Endothelial cell of umbilical vein (primary cell): ENCODE results near the gene MINDY2. TPM values are rescaled to one million over a fixed set of nuclear protein-coding genes. Genes with fewer than 3 reads are reported as not detected.

Experiments
- Bru-seq: library from RNA; stranded (reverse); fragments of 400-500 nt; gene quantifications from one replicate; lab custom pipeline; 2021; lab: Mats Ljungman, UMichigan
- BruChase-seq, 2 experiments: library from RNA; stranded (reverse); fragments of 400-500 nt; gene quantifications; one replicate each; lab custom pipeline; 2021; lab: Mats Ljungman, UMichigan
- BruUV-seq: library from RNA; stranded (reverse); fragments of 400-500 nt; replicated peaks from 2 replicates; lab custom pipeline; 2021; lab: Mats Ljungman, UMichigan
- CTCF ChIA-PET: fragments of 300-600, 350-600 bp; sonication (Branson Sonifier 250); formaldehyde crosslinking; loops from one replicate; lab custom pipeline; 2021; ENCODE audit warnings: antibody characterized with exemption, inconsistent platforms; lab: Charles Lee
- POLR2A ChIA-PET: fragments of 300-600, 350-600 bp; sonication (Branson Sonifier 250); formaldehyde crosslinking; loops from one replicate; lab custom pipeline; 2021; ENCODE audit warnings: antibody characterized with exemption, inconsistent platforms; lab: Charles Lee
- DNase-seq: peaks from one replicate; pipeline ENCODE4 v3.0.0-alpha.2; 2011; ENCODE audit warnings: low read depth, low spot score
- FAIRE-seq: peaks from 2 replicates; lab custom pipeline; 2011; peaks lifted over from hg19 to GRCh38; lab: Jason Lieb, UNC
- H2AFZ ChIP-seq: 2 replicates; pipeline ENCODE4 v1.6.0; 2012; ENCODE audit warnings: low read depth, low read length, control low read depth, inconsistent platforms
- H3K27ac ChIP-seq: 2 replicates; pipeline ENCODE4 v1.5.1; 2011; ENCODE audit warnings: low read depth, mild to moderate bottlenecking, control low read depth, low read length, moderate library complexity; ENCODE audit not compliant: insufficient read depth
- H3K27me3 ChIP-seq, 2 experiments: 2 replicates each; pipeline versions ENCODE4 v1.6.0 to v1.6.1; 2011; ENCODE audit warnings: low read length in 2 of 2, mixed read lengths in 1 of 2; ENCODE audit not compliant: control insufficient read depth in 2 of 2, insufficient read depth in 2 of 2
- H3K36me3 ChIP-seq, 2 experiments: 2 replicates in 1 of 2; 3 replicates in 1 of 2; pipeline ENCODE4 v1.5.1; 2011; ENCODE audit warnings: low read length in 2 of 2, mild to moderate bottlenecking in 1 of 2, moderate library complexity in 1 of 2; ENCODE audit not compliant: control insufficient read depth in 2 of 2, insufficient read depth in 2 of 2; ENCODE audit errors: extremely low read depth in 1 of 2
- H3K4me1 ChIP-seq: 3 replicates; pipeline ENCODE4 v1.5.1; 2011; ENCODE audit warnings: mild to moderate bottlenecking, low read length; ENCODE audit not compliant: control insufficient read depth, insufficient read depth; ENCODE audit errors: extremely low read depth
- H3K4me2 ChIP-seq: 2 replicates; pipeline ENCODE4 v1.6.1; 2011; ENCODE audit warnings: low read length, control low read depth, mixed read lengths; ENCODE audit not compliant: insufficient read depth
- H3K4me3 ChIP-seq, 3 experiments: fragments of 200-600 bp in 1 of 3; sonication (generic), shearing (Covaris generic) in 1 of 3; replicated peaks in 1 of 3; 2 replicates each; pipeline ENCODE4 v1.5.1; 2011 to 2016; ENCODE audit warnings: control low read depth in 3 of 3, low read length in 3 of 3, mild to moderate bottlenecking in 2 of 3, inconsistent platforms in 1 of 3, low read depth in 1 of 3, moderate library complexity in 1 of 3; ENCODE audit not compliant: insufficient read depth in 1 of 3
- H3K79me2 ChIP-seq: 2 replicates; pipeline ENCODE4 v1.6.0; 2012; ENCODE audit warnings: low read length, inconsistent platforms; ENCODE audit not compliant: control insufficient read depth, insufficient read depth
- H3K9ac ChIP-seq: replicated peaks from 2 replicates; pipeline ENCODE3; 2011; ENCODE audit warnings: low read length, control low read depth; ENCODE audit not compliant: insufficient read depth; ENCODE audit errors: extremely low read depth
- H3K9me1 ChIP-seq: replicated peaks from 3 replicates; pipeline ENCODE4 v1.6.0; 2011; ENCODE audit warnings: mild to moderate bottlenecking, low read length; ENCODE audit not compliant: control insufficient read depth, insufficient read depth; ENCODE audit errors: extremely low read depth
- H3K9me3 ChIP-seq: replicated peaks from 2 replicates; pipeline ENCODE4 v1.5.1; 2012; ENCODE audit warnings: low read length, inconsistent platforms; ENCODE audit not compliant: control insufficient read depth, insufficient read depth
- H4K20me1 ChIP-seq: replicated peaks from 2 replicates; pipeline ENCODE3; 2011; ENCODE audit warnings: mild to moderate bottlenecking, low read length; ENCODE audit not compliant: control insufficient read depth, insufficient read depth; ENCODE audit errors: extremely low read depth
- MAX ChIP-seq: IDR thresholded peaks from 2 replicates; pipeline ENCODE4 v1.6.1; 2011; ENCODE audit not compliant: insufficient read depth, insufficient read length
- MYC ChIP-seq: IDR thresholded peaks from one replicate; pipeline ENCODE4 v1.6.1; 2011; ENCODE audit warnings: mild to moderate bottlenecking, low read depth, low read length
- POLR2A ChIP-seq: IDR thresholded peaks from 2 replicates; pipeline ENCODE4 v1.6.1; 2012; ENCODE audit warnings: low read depth, mild to moderate bottlenecking, control low read depth, low read length
- POLR2AphosphoS5 ChIP-seq: IDR thresholded peaks from 2 replicates; pipeline ENCODE4 v1.6.1; 2012; ENCODE audit warnings: low read depth, mild to moderate bottlenecking, control low read depth, low read length, moderate library complexity; ENCODE audit not compliant: insufficient read depth
- dilution Hi-C: fragments of 300-500 bp; cut with MboI; formaldehyde crosslinking; loops from one replicate; pipeline ENCODE4 v1.15.0; 2019; ENCODE audit warnings: low sequenced_read_pairs; ENCODE audit not compliant: extremely low pct_ligation_motif_present
- intact Hi-C: fragments of 100-400 bp; cut with micrococcal nuclease; formaldehyde crosslinking; loops from one replicate; pipeline ENCODE4 v1.10.0; 2022
- long read RNA-seq: library from polyadenylated mRNA; stranded (forward); transcript quantifications from one replicate; pipeline ENCODE4 v2.0.0, GENCODE V29; 2021
- polyA minus RNA-seq, 3 experiments: library from RNA; depleted of rRNA, polyadenylated mRNA; stranded (reverse); fragments of >200 nt; gene quantifications; 1 replicate in 1 of 3; 2 replicates in 2 of 3; pipeline ENCODE4 v1.2.3, GENCODE V29; 2011
- polyA plus RNA-seq, 4 experiments: library from polyadenylated mRNA; depleted of rRNA in 3 of 4; stranded (reverse) in 3 of 4; unstranded in 1 of 4; fragments of >200 nt; gene quantifications; 2 replicates each; pipeline versions ENCODE4 v1.2.1 to v1.2.3, GENCODE V29; 2011 to 2012; ENCODE audit warnings: missing spikeins in 1 of 4
- total RNA-seq: library from RNA; stranded (reverse); gene quantifications from 2 replicates; pipeline ENCODE4 v1.2.3, GENCODE V29; 2021
- TF ChIP-seq, protein P1 (sequence below), 2 donors: IDR thresholded peaks; 1 replicate in 1 of 2; 2 replicates in 1 of 2; pipeline ENCODE4 v1.5.1; 2011; ENCODE audit warnings: low read length in 2 of 2, mild to moderate bottlenecking in 2 of 2, moderate library complexity in 2 of 2, control low read depth in 1 of 2, inconsistent platforms in 1 of 2, low read depth in 1 of 2; ENCODE audit not compliant: insufficient read depth in 1 of 2; ENCODE audit errors: extremely low read depth in 1 of 2

The MINDY2 gene, protein sequence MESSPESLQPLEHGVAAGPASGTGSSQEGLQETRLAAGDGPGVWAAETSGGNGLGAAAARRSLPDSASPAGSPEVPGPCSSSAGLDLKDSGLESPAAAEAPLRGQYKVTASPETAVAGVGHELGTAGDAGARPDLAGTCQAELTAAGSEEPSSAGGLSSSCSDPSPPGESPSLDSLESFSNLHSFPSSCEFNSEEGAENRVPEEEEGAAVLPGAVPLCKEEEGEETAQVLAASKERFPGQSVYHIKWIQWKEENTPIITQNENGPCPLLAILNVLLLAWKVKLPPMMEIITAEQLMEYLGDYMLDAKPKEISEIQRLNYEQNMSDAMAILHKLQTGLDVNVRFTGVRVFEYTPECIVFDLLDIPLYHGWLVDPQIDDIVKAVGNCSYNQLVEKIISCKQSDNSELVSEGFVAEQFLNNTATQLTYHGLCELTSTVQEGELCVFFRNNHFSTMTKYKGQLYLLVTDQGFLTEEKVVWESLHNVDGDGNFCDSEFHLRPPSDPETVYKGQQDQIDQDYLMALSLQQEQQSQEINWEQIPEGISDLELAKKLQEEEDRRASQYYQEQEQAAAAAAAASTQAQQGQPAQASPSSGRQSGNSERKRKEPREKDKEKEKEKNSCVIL
- total RNA-seq (11.4 and 13.7 TPM in 2 replicates), polyA plus RNA-seq (1.2 and 1.6 TPM in 2 replicates), polyA minus RNA-seq (10.5 and 15.0 TPM in 2 replicates), Bru-seq, nascent RNA (percentile 65 among the genes with signal in this experiment), BruChase-seq, experiment 1, labeled RNA remaining after a 6-hour chase (percentile 69 among the genes with signal in this experiment), BruChase-seq, experiment 2, labeled RNA remaining after a 2-hour chase (percentile 60 among the genes with signal in this experiment)
- polyA plus RNA-seq (2011; cell fraction: cytosol; rRNA removed): 1.8 and 2.3 TPM in 2 replicates
- 2.4 and 3.8 TPM in 2 replicates for polyA plus RNA-seq (2011; cell fraction: nucleus; rRNA removed)
- polyA plus RNA-seq (2012): 2.5 and 4.1 TPM in 2 replicates
- 7.7 TPM for polyA minus RNA-seq (2011; cell fraction: cytosol; rRNA and poly(A)+ RNA removed)
- 4.1 and 5.6 TPM in 2 replicates for polyA minus RNA-seq (2011; cell fraction: nucleus; rRNA and poly(A)+ RNA removed)
- long read RNA-seq, full-length matches to known transcripts: 6 of 26 reads
- long read RNA-seq, partial matches to known transcripts: 0 of 26 reads
- long read RNA-seq, other reads (novel, unspliced or antisense): 20 of 26 reads

GRCh38 chr15:58770857-58771620 is at the start of gene MINDY2:
Gene MINDY2, plus strand, starts transcription at chr15:58771302. Its CDS starts 94 bp downstream, at chr15:58771396.
- Histone ChIP-seq H3K9me3 (no peaks in the 10 kb centered on the region), H2AFZ (peak within 1 kb of the TSS; percentile 80), H3K79me2 (peaks cover 20% of the 10 kb centered on the region), H3K27me3 (no peaks in the 10 kb centered on the region), H3K27ac (peak within 1 kb of the TSS; percentile 81), H4K20me1 (no peaks in the 10 kb centered on the region), H3K4me3 (peak within 1 kb of the TSS; percentile 62 to 82 (median 65)), H3K4me1 (peaks cover 23% of the 10 kb centered on the region), H3K4me2 (peak within 1 kb of the TSS; percentile 88), H3K36me3 (no peaks in the 10 kb centered on the region), H3K9me1 (no peaks in the 10 kb centered on the region), H3K9ac (peak within 1 kb of the TSS; percentile 70)
- FAIRE-seq (peak; percentile 94), DNase-seq (peak; percentile 99)
- TF ChIP-seq MYC: peak; percentile 16
- TF ChIP-seq, protein P1, sequence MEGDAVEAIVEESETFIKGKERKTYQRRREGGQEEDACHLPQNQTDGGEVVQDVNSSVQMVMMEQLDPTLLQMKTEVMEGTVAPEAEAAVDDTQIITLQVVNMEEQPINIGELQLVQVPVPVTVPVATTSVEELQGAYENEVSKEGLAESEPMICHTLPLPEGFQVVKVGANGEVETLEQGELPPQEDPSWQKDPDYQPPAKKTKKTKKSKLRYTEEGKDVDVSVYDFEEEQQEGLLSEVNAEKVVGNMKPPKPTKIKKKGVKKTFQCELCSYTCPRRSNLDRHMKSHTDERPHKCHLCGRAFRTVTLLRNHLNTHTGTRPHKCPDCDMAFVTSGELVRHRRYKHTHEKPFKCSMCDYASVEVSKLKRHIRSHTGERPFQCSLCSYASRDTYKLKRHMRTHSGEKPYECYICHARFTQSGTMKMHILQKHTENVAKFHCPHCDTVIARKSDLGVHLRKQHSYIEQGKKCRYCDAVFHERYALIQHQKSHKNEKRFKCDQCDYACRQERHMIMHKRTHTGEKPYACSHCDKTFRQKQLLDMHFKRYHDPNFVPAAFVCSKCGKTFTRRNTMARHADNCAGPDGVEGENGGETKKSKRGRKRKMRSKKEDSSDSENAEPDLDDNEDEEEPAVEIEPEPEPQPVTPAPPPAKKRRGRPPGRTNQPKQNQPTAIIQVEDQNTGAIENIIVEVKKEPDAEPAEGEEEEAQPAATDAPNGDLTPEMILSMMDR (IDR thresholded peaks at IDR 0.05; ENCODE audit: extremely low read depth in 1 of 2, insufficient read depth in 1 of 2, low read depth in 1 of 2, low read length in 2 of 2): peak; percentile 12 to 44
- TF ChIP-seq MAX: peak; percentile 98
- peak; percentile 71 for TF ChIP-seq POLR2A
- TF ChIP-seq POLR2AphosphoS5: no peak
- POLR2A ChIA-PET: interaction anchor here (1.0 to 1.6 kb wide), 4 partner anchors 15 to 300 kb away, joined by 4 to 24 read pairs (median 6); partner anchors contain the start of gene ADAM10
- dilution Hi-C loops (no loop called here), intact Hi-C loops (loop anchor here (1.0 to 10.0 kb wide), 7 partner anchors 22 to 734 kb away; partner anchors contain the start of genes ADAM10 and SLTM)
- BruUV-seq: no TSS peak
- CTCF ChIA-PET: interaction anchor here (0.6 to 3.0 kb wide), 27 partner anchors 11 to 757 kb away, joined by 3 to 30 read pairs (median 4); partner anchors contain the start of gene ADAM10
